ENCODE measurements around the gene CENPM.

Gene CENPM

DNA sequence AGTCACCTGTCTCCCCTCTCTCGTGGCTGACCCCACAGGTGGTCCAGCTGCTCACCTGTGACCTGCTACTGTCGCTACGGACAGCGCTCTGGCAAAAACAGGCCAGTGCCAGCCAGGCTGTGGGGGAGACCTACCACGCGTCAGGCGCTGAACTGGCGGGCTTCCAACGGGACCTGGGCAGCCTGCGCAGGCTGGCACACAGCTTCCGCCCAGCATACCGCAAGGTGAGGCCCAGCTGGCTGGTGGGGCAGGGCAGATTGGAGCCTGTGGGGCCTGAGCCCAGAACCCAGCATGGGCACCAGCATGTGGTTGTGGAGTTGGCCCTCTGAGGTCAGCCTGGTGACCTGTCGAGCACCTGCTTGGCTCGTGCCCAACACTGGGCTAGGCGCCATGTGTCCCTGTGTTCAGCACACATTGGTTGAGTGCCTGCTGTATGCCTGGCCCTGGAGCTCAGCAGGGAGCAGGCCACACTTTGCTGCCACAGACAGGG, 44.0 kb downstream of the CENPM start:
- in situ Hi-C loops (cut with MboI; ENCODE audit: low sequenced_read_pairs) = no loop called here

DNA sequence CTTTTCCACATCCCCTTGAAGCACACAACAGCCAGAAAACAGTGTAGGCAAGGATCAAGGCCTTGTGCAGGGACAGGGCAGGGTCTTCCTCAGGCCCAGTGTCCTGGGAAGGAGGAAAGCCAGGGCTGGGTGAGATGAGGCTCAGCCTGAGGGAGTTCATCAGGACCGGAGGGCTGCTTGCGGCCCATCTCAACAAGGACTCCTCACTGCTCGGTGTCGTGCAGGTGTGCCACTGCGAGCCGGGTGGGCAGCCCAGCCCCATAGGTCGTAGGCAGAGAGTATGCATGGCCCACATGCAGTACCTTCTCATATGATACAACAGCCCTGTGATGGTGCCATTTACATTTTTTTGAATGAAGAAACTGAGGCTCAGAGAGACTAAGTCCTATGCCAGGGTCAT, 44.9 kb downstream of the CENPM start:
- in situ Hi-C loops (cut with MboI; ENCODE audit: low sequenced_read_pairs) = no loop called here

DNA sequence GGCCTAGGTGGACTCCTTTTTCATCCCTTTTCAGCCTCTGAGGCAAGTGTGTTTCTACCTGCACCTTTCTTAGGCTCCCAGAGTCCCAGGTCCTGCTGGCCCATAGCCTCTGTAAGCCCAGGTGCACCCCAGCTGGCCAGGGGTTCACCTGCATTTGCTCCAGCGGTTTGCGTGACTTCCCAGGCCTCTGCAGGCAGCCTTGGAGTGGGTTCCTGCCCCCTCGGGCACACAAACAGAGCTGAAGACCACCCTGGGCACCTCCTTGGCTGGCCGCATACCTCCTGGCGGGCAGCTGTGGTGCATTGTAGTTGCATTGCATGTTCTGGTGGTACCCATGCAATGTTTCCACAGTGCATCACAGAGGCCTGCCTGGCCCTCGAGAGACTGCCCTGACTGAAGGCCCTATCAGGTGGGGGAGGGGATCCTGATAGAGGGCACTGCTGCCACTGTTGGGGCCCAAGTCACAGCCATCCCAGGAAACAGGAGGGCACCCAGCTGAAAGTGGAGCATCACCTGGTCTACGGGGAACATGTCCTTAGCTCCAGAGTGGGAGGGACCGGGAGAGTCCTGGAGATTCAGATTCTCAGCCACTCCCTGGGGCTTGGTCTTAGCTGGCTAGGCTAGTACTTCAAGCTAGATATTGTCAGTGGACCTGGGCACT, 46.2 kb downstream of the CENPM start:
- in situ Hi-C loops (cut with MboI; ENCODE audit: low sequenced_read_pairs) = no loop called here

DNA sequence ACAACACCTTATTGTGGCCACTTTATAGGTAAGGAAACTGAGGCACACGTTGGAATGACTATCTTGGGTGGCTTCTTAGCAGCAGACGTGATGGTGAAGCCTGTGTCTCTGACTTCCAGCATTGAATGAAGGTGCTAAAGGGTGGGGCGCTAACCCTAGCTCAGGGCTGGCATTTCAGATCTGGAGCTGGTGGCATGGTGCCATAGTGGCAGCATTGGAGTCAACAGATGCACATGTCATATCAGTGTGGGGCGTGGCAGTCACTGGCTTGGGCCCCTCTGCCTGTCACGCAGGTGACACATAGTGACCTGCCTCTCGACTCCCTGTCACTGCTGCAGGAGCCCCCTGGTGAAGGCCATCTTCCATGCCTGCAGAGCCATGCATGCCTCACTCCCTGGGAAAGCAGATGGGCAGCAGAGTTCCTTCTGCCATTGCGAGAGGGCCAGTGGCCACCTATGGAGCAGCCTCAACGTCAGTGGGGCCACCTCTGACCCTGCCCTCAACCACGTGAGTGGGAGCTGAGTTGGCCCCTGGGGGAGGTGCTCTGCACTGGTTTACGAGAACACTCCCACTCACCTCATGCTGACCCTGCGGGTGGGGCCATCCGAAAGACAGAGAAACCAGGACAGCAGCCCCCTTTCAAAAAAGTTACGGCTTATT, 46.8 kb downstream of the CENPM start:
- in situ Hi-C loops (cut with MboI; ENCODE audit: low sequenced_read_pairs) = no loop called here

DNA sequence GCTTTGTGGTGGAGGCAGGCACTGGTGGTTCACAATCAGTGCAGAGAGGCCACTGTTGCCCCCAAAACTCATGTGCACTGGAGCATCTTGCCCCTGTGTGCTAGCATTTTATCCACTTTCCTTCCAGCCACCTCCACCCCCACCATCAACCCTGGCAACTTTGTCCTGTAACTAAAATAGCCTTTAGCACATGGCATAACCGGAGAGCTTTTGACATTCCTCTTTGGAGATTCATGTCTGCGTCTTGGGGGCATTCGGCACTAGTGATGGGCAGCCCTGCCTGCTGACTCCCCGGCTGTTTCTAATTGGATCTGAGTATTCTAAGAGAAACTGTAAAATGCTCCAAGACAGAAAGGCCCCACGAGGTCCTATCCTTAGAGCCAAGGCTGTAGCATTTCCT, 47.8 kb downstream of the CENPM start:
- in situ Hi-C loops (cut with MboI; ENCODE audit: low sequenced_read_pairs) = no loop called here

DNA sequence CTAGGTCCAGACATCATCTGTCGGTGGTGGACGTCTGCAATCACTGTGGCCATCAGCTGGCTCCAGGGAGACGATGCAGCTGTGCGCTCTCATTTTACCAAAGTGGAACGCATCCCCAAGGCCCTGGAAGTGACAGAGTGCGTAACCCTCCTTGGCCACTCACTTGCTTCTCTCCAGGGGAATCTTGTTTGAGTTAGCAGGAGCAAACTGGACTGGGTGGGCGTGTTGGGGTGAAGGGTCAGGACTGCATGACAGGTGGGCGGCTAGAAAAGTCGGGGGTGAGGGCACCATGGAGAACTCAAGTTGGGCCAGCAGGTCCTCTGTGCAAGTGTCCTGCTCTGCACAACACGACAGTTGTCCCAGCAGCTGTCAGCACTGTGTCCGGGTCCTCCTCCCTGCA, 48.3 kb downstream of the CENPM start:
- in situ Hi-C loops (cut with MboI; ENCODE audit: low sequenced_read_pairs) = no loop called here

DNA sequence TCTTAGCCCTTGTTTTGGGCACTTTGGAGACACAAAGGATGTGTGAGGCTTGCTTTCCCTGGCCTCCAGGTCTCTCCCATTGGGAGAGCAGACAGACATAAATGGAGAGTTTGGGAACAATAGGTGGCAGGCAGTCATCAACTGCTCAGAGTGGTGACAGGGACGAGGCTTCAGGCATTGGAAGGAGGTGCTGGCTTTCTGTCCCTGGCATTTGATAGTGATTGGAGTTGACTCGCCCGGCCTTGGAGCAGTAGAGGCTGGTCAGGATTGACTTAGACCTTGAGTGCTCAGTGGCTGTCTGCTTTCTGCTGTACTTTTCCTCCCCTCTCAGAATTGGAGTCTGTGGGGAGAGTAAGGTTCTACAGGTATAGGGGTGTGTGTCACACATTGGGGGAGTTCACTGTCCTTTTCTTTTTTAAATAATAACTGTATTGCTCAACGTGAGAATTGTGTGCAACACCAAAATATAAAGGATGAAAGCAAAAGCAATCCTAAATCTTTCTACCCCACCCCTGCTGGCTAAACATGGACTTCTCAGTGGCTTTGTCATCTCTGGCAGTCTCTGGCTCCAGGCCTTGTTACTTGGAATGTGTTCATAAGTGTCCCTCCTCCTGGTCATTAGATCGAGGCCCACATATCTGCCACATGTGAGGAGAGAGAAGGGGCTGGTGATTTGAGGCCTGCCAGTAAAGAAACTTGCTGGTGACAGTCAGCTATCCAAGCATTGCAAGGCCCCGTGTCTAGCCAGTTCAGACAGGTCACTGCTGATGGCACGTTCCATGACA, 53.2 kb downstream of the CENPM start:
- in situ Hi-C loops (cut with MboI; ENCODE audit: low sequenced_read_pairs) = no loop called here

DNA sequence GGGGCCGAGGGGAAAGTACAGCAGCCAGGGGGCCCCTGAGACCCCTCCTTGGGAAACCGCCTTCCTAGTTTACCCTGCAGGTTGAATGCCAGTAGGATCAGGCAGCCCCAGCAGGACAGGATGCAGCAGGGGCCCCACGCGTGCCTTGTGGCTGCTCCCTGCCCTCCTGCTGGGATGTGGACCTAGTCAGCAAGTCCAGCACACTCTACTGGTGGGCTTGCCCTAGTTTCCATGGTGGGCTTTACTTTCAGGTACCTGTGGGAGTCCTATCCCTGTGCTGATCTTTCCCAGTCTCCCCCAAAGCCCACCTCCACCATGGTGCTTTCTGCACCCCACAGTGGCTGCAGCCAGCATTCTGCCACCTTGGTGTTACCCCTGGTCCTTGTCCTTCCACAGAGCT, 54.2 kb downstream of the CENPM start:
- in situ Hi-C loops (cut with MboI; ENCODE audit: low sequenced_read_pairs) = no loop called here

DNA sequence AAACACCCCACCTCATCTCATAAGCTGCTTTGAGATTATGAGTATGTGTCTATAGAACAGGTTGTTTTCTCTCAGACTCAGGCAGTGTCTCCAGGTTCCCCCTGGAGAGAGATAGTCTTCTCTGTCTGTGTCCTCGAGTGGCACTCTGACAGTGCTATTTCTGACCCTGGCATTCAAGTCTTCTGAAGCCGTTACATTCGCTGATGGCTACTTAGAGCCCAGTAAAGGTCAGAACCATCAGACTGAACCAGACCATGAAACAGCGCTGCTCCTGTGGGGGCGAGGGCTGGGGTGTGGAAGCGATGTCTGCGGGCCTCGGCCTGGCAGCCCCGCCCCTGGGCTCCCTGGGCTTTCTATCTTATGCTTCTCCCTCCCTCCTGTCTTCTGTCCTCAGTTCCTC, 55.5 kb downstream of the CENPM start:
- in situ Hi-C loops (cut with MboI; ENCODE audit: low sequenced_read_pairs) = no loop called here

Measured in HL-60/S4 (cell line).